ENCODE results near the gene SLC39A11. TPM values are rescaled to one million over a fixed set of nuclear protein-coding genes. Genes with fewer than 3 reads are reported as not detected.

Gene SLC39A11
- total RNA-seq, 6 donors from 2014 or later = 16.3 to 57.6 (median 29.5) TPM

DNA sequence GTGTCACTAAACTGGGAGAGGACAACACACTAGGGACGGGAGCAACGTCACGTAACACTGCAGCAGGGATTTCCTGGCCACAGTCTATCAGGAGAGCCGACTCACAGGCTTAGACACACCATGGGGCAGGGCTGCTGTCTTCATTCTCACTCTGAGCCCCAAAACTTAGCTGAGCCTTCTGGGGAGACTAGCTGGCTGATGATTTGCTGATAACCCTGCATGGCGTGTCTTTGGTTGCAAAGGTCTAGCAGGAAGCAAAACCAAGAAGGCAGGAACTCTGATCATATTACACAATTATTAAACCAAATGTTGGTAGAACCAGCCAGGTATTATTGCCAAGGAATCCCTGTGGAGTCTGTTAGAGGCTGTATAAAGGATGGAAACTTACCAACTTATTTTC, 345.0 kb downstream of the SLC39A11 start:
- no peak for TF ChIP-seq POLR2AphosphoS5 (IDR thresholded peaks at IDR 0.05)
- no peak for TF ChIP-seq POLR2A (IDR thresholded peaks at IDR 0.05)
- TF ChIP-seq, protein P1, sequence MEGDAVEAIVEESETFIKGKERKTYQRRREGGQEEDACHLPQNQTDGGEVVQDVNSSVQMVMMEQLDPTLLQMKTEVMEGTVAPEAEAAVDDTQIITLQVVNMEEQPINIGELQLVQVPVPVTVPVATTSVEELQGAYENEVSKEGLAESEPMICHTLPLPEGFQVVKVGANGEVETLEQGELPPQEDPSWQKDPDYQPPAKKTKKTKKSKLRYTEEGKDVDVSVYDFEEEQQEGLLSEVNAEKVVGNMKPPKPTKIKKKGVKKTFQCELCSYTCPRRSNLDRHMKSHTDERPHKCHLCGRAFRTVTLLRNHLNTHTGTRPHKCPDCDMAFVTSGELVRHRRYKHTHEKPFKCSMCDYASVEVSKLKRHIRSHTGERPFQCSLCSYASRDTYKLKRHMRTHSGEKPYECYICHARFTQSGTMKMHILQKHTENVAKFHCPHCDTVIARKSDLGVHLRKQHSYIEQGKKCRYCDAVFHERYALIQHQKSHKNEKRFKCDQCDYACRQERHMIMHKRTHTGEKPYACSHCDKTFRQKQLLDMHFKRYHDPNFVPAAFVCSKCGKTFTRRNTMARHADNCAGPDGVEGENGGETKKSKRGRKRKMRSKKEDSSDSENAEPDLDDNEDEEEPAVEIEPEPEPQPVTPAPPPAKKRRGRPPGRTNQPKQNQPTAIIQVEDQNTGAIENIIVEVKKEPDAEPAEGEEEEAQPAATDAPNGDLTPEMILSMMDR (IDR thresholded peaks at IDR 0.05) = no peak
- TF ChIP-seq EP300 (IDR thresholded peaks at IDR 0.05) = no peak
- ATAC-seq (ENCODE audit: low FRiP score in 2 of 2) = no peak
- WGBS, 2 donors = 78 to 90% methylated on average over 2 to 5 of the region's 5 CpGs

DNA sequence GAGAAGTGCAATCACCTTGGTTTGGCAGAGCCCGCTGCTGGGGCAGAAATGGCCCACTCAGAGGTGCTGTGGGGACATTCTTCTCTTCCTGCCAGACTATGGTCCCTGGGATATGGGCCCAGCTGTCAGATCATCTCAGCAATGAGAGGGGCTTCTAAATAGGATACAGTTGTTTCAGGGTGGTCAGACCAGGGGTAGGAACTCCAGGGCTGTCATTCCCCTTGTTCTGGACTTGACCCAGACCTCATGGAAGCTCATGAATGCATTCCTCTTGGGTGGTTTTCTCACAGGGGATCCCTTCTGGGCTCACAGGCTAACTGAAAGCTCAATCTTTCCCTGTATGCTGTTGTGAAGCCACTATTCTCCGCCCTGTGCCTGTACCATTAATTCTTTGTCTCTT, 347.2 kb downstream of the SLC39A11 start:
- ATAC-seq (ENCODE audit: low FRiP score in 2 of 2) (no peak), DNase-seq (no peak)
- Histone ChIP-seq H3K4me1 (no peaks in the 10 kb centered on the region), H3K36me3 (no peaks in the 10 kb centered on the region), H3K9me3 (no peaks in the 10 kb centered on the region), H3K4me3 (no peak overlapping the region), H3K27ac (no peak overlapping the region), H3K27me3 (no peaks in the 10 kb centered on the region)
- 96 to 100% methylated on average over 1 to 2 of the region's 2 CpGs for WGBS, 2 donors
- TF ChIP-seq EP300 (IDR thresholded peaks at IDR 0.05) = no peak
- TF ChIP-seq, protein P1 (IDR thresholded peaks at IDR 0.05) = no peak
- TF ChIP-seq POLR2AphosphoS5 (IDR thresholded peaks at IDR 0.05) = no peak
- no peak for TF ChIP-seq POLR2A (IDR thresholded peaks at IDR 0.05)

More for the DNA sequence above, 345.0 kb downstream of the SLC39A11 start:
- H3K27me3 ChIP-seq = no peaks in the 10 kb centered on the region
- no peak overlapping the region for H3K4me3 ChIP-seq
- H3K27ac ChIP-seq = no peak overlapping the region
- no peaks in the 10 kb centered on the region for H3K9me3 ChIP-seq
- no peaks in the 10 kb centered on the region for H3K4me1 ChIP-seq
- no peak for DNase-seq
- H3K36me3 ChIP-seq = no peaks in the 10 kb centered on the region

DNA sequence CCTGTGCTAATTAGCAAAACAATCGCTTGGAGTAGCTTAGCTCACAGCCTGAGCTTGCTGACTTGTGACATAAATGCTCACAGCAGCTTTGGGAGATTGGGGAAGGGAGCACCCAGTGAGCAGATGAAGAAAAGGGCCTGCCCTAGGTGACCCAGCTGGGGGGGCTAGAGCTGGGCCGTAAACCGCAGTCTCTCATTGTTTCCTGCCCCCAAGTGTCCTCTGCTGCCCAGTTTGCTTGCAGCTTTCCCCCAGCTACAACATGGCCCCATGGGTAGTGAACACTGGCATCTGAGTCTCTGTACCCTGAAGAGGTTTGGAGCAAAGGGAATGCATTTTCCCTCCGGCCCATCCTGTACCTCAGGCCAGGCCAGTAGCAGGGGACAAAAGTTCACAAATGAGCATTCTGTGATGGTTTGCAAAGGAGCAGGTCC, 349.4 kb downstream of the SLC39A11 start:
- DNase-seq (no peak), ATAC-seq (ENCODE audit: low FRiP score in 2 of 2) (no peak)
- Histone ChIP-seq H3K27ac (no peak overlapping the region), H3K4me3 (no peak overlapping the region), H3K4me1 (no peaks in the 10 kb centered on the region), H3K9me3 (no peaks in the 10 kb centered on the region), H3K36me3 (no peaks in the 10 kb centered on the region), H3K27me3 (no peaks in the 10 kb centered on the region)
- TF ChIP-seq POLR2A (IDR thresholded peaks at IDR 0.05) = no peak
- TF ChIP-seq EP300 (IDR thresholded peaks at IDR 0.05) = no peak
- TF ChIP-seq POLR2AphosphoS5 (IDR thresholded peaks at IDR 0.05) = no peak
- TF ChIP-seq, protein P1 (IDR thresholded peaks at IDR 0.05) = no peak
- WGBS, 2 donors = 86 to 92% methylated on average over 4 of the region's 4 CpGs

DNA sequence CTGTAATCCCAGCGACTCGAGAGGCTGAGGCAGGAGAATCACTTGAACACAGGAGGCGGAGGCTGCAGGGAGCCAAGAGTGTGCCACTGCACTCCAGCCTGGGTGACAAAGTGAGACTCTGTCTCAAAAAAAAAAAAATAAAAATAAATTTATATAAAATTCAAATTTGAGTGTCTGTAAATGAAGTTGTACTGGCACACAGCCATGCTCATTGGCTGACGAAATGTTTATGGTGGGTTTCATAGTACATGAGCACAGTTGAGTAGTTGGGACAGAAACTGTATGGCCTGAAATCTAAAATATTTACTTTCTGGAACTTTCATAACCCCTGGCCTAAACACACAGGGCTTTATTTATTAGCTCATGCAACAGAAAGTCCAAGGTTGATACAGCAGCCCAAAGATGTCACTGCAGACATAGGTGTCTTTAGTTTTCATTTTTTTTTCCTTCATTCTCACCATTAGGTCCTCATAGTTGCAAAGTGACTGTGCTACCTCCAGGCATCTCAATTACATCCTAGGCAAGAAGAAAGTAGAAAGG, 355.3 kb downstream of the SLC39A11 start:
- no peak for TF ChIP-seq POLR2AphosphoS5 (IDR thresholded peaks at IDR 0.05)
- H3K4me1 ChIP-seq = no peaks in the 10 kb centered on the region
- DNase-seq = no peak
- no peak overlapping the region for H3K4me3 ChIP-seq
- no peak overlapping the region for H3K27ac ChIP-seq
- H3K27me3 ChIP-seq = no peaks in the 10 kb centered on the region
- WGBS, 2 donors = 92 to 94% methylated on average over 4 of the region's 4 CpGs
- ATAC-seq (ENCODE audit: low FRiP score in 2 of 2) = no peak
- H3K36me3 ChIP-seq = peaks cover 0 to 17% (median 7%) of the 10 kb centered on the region in 4 donors
- H3K9me3 ChIP-seq = no peaks in the 10 kb centered on the region

DNA sequence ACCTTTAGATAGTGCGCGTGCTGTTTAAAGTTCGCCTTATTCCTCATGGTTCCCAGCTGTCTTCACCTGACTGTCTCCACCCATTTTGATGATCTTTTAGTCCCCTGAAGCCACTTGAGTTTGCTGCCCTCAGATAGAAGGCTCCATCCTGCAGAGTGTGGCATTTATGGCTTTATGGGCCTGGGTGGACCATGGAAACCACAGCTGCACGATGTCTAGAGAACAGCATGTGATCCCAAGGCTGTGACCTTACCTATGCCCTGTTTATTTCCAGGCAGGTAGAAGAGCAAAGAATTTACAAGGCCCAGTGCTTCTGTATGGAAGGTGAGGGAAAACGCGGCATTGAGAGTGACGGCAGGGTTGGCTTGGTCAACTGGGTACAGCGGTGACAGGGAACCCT, 356.9 kb downstream of the SLC39A11 start:
- Histone ChIP-seq H3K9me3 (no peaks in the 10 kb centered on the region), H3K27ac (no peak overlapping the region), H3K4me3 (no peak overlapping the region), H3K27me3 (no peaks in the 10 kb centered on the region), H3K36me3 (peaks cover 0 to 17% (median 7%) of the 10 kb centered on the region in 4 donors), H3K4me1 (no peaks in the 10 kb centered on the region)
- no peak for ATAC-seq (ENCODE audit: low FRiP score in 2 of 2)
- no peak for DNase-seq
- TF ChIP-seq POLR2AphosphoS5 (IDR thresholded peaks at IDR 0.05) (no peak), POLR2A (IDR thresholded peaks at IDR 0.05) (no peak), EP300 (IDR thresholded peaks at IDR 0.05) (no peak)
- TF ChIP-seq, protein P1 (IDR thresholded peaks at IDR 0.05) = no peak
- 90 to 97% methylated on average over 8 of the region's 8 CpGs for WGBS, 2 donors

Measured in upper lobe of left lung (tissue), 6 donors.